RWPE2 (cell line): Measurements from ENCODE around the gene KDM5B.

Experiments
- ATAC-seq: fragments of 200-7000 bp; cut with Tn5 transposase; 3 replicates; pipeline ENCODE4 v1.9.1; 2021; ENCODE audit warnings: low read depth
- DNase-seq: peaks from one replicate; pipeline ENCODE4 v3.0.0-alpha.2; 2020; ENCODE audit warnings: low spot score
- H3K27ac ChIP-seq: fragments of 450-650 bp; 2 replicates; pipeline ENCODE4 v1.5.1; 2017; ENCODE audit warnings: mild to moderate bottlenecking; ENCODE audit not compliant: poor library complexity, severe bottlenecking
- H3K27me3 ChIP-seq: fragments of 250-450 bp; sonication (Bioruptor Pico); 2 replicates; pipeline ENCODE4 v1.5.1; 2021; ENCODE audit warnings: mild to moderate bottlenecking, moderate library complexity; ENCODE audit not compliant: insufficient read depth, poor library complexity, severe bottlenecking
- H3K36me3 ChIP-seq: fragments of 250-450 bp; sonication (Bioruptor Pico); 2 replicates; pipeline ENCODE4 v1.5.1; 2020; ENCODE audit warnings: low read depth, mild to moderate bottlenecking, moderate library complexity
- H3K4me1 ChIP-seq: fragments of 250-450 bp; sonication (Bioruptor Pico); 2 replicates; pipeline ENCODE4 v1.5.1; 2021; ENCODE audit warnings: mild to moderate bottlenecking, moderate library complexity; ENCODE audit not compliant: insufficient read depth, poor library complexity, severe bottlenecking
- H3K4me3 ChIP-seq: fragments of 250-450 bp; sonication (Bioruptor Pico); 2 replicates; pipeline ENCODE4 v1.5.1; 2021; ENCODE audit warnings: mild to moderate bottlenecking, moderate library complexity; ENCODE audit not compliant: severe bottlenecking
- H3K9me3 ChIP-seq: fragments of 250-450 bp; sonication (Bioruptor Pico); 2 replicates; pipeline ENCODE4 v1.5.1; 2021; ENCODE audit warnings: mild to moderate bottlenecking, moderate library complexity; ENCODE audit not compliant: severe bottlenecking
- TF ChIP-seq, protein P1 (sequence below): fragments of 450-650 bp; IDR thresholded peaks from one replicate; pipeline ENCODE4 v1.5.1; 2017; ENCODE audit warnings: mild to moderate bottlenecking, moderate library complexity; ENCODE audit not compliant: poor library complexity, severe bottlenecking

KDM5B gene

DNA sequence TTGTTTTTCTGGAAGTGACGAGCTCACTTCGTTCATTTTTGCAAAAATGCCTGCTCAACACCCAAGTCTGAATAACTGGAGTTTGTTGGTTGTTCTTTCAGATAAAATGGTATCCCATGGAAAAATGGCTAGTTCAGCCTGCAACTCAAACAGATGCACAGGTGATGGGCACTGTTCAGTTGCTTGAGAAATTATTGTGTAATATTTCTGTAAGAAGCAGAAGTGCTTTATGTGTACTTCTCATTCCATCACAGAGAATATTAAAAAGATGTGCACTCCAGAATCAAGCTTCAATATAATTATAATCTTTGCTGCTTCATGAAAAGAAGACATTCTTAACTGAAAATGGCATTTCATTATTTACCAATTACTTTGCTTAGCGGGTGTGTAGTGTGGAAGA lies 107.0 kb downstream of the KDM5B start:
- ATAC-seq: no peak

DNA sequence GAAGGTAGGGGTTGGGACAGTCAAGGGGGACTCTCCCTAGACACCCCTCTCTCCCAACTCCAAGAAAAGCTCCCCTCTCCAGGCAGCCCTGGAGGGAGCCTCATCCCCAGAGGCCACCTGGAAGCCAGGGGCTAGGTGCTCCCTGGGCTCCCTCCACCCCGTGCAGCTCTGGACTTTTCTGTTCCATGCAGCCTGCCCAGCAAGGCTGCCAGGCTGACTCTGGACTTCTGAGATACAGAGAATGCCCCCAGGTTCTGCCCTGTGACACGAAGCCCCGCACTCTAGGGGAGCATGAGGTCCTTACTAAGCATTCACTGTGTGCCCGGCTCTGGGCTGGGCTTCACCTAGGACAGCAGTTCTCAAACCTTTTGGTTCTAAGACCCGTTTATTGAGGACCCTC lies 108.2 kb downstream of the KDM5B start:
- no peaks in the 10 kb centered on the region for H3K4me1 ChIP-seq
- H3K9me3 ChIP-seq: no peaks in the 10 kb centered on the region
- H3K27me3 ChIP-seq: peaks cover 38% of the 10 kb centered on the region
- ATAC-seq (no peak), DNase-seq (no peak)
- no peak overlapping the region for H3K27ac ChIP-seq
- no peak overlapping the region for H3K4me3 ChIP-seq
- TF ChIP-seq, protein P1, sequence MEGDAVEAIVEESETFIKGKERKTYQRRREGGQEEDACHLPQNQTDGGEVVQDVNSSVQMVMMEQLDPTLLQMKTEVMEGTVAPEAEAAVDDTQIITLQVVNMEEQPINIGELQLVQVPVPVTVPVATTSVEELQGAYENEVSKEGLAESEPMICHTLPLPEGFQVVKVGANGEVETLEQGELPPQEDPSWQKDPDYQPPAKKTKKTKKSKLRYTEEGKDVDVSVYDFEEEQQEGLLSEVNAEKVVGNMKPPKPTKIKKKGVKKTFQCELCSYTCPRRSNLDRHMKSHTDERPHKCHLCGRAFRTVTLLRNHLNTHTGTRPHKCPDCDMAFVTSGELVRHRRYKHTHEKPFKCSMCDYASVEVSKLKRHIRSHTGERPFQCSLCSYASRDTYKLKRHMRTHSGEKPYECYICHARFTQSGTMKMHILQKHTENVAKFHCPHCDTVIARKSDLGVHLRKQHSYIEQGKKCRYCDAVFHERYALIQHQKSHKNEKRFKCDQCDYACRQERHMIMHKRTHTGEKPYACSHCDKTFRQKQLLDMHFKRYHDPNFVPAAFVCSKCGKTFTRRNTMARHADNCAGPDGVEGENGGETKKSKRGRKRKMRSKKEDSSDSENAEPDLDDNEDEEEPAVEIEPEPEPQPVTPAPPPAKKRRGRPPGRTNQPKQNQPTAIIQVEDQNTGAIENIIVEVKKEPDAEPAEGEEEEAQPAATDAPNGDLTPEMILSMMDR: no peak
- no peaks in the 10 kb centered on the region for H3K36me3 ChIP-seq

More for the DNA sequence above, 107.0 kb downstream of the KDM5B start:
- Histone ChIP-seq H3K9me3 (no peaks in the 10 kb centered on the region), H3K27ac (no peak overlapping the region), H3K4me1 (no peaks in the 10 kb centered on the region), H3K36me3 (no peaks in the 10 kb centered on the region), H3K4me3 (no peak overlapping the region), H3K27me3 (peaks cover 44% of the 10 kb centered on the region)
- TF ChIP-seq, protein P1: no peak
- no peak for DNase-seq

DNA sequence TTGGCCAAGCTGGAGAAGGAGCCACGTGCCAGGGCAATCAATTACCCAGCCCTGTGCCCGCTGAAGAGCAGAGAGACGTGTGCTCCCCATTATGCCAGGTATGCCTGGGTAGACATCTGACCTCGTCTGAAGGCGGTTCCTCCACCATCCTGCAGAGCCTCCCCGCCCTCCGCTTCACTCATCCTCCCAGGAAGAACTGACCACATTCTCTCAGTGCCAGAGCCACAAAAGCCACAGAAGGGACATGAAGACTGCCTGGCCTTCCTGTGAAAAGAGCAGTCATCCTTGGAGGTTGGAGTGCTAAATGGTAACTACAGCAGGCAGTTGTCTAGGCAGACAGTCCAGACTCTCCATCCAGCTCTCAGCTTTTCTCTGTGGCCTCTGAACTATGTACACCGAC lies 109.9 kb downstream of the KDM5B start:
- TF ChIP-seq, protein P1: no peak
- Histone ChIP-seq H3K9me3 (no peaks in the 10 kb centered on the region), H3K27me3 (peaks cover 25% of the 10 kb centered on the region), H3K27ac (no peak overlapping the region), H3K4me3 (no peak overlapping the region), H3K36me3 (no peaks in the 10 kb centered on the region), H3K4me1 (no peaks in the 10 kb centered on the region)
- DNase-seq (no peak), ATAC-seq (no peak)

DNA sequence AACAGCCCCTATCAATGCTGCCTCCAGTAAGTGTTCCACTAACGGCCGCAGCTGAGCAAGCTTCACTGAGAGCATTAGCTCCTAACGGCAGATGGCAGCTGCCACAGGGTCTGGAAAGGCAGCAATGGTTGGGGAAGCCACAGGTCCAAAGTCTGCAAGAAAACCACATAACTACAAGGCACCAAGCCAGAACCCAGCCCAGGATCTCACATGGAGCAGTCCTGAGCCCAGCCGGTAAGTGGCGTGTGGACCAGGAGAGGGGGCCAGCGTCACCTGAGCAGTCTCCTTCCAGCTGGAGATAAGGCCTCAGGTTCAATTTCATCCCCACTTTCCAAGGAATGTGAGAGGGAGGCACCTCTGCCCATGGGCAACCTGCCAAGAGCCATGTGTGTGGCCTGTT lies 111.2 kb downstream of the KDM5B start:
- H3K36me3 ChIP-seq: no peaks in the 10 kb centered on the region
- no peak overlapping the region for H3K4me3 ChIP-seq
- H3K27me3 ChIP-seq: peaks cover 25% of the 10 kb centered on the region
- H3K27ac ChIP-seq: no peak overlapping the region
- H3K4me1 ChIP-seq: no peaks in the 10 kb centered on the region
- no peaks in the 10 kb centered on the region for H3K9me3 ChIP-seq
- TF ChIP-seq, protein P1: no peak
- no peak for DNase-seq
- ATAC-seq: no peak

DNA sequence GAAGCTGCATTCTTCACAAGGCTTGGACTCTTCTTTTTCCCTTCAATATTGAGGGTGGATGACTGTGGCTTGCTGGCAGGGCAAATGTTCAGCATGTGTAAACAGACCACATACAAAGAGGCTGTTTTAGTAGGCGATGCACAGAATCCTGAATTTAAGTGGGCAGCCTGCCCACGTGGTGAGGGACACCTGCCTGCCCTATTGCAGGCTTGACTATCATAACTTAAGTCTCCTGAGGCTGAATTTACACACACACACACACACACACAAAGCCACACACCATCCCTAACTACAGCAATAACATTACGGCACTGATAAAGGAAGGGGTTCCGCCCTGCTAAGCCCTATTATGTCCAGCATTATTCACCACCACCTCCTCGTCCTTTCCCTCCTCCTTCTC lies 113.9 kb downstream of the KDM5B start:
- Histone ChIP-seq H3K36me3 (no peaks in the 10 kb centered on the region), H3K27ac (no peak overlapping the region), H3K4me3 (no peak overlapping the region), H3K9me3 (no peaks in the 10 kb centered on the region), H3K27me3 (peaks cover 9% of the 10 kb centered on the region), H3K4me1 (no peaks in the 10 kb centered on the region)
- ATAC-seq (no peak), DNase-seq (no peak)
- TF ChIP-seq, protein P1: no peak
